HG03469 (cell line): Measurements from ENCODE around the gene DMXL2.
"Not testable (repeated sequence)": the region's sequence is repeated elsewhere in the genome, so short reads cannot be mapped to it uniquely, and the experiment has no call there.

Source experiments
- ATAC-seq: cut with Tn5 transposase; IDR thresholded peaks from one replicate; pipeline ENCODE4 v1.9.1; 2021; ENCODE audit warnings: mild to moderate bottlenecking, moderate library complexity, moderate number of reproducible peaks; ENCODE audit not compliant: unreplicated experiment

Gene DMXL2

GRCh38 chr15:51494411-51495314, 127.9 kb downstream of the DMXL2 start:
- no peak for ATAC-seq

- no peak for ATAC-seq
These were observed 128.7 kb downstream of the DMXL2 start for GRCh38 chr15:51493892-51494291.

- no peak for ATAC-seq
These were observed 130.0 kb downstream of the DMXL2 start for GRCh38 chr15:51492528-51492927.

GRCh38 chr15:51491941-51492340, 130.6 kb downstream of the DMXL2 start:
- ATAC-seq: no peak

GRCh38 chr15:51484781-51485180, 137.8 kb downstream of the DMXL2 start:
- no peak for ATAC-seq

- ATAC-seq: no peak
These were observed 138.6 kb downstream of the DMXL2 start for GRCh38 chr15:51483985-51484384.

- ATAC-seq: no peak
These were observed 139.1 kb downstream of the DMXL2 start for GRCh38 chr15:51483520-51483919.

GRCh38 chr15:51475736-51476135, 146.8 kb downstream of the DMXL2 start:
- ATAC-seq: no peak

- ATAC-seq: no peak
These were observed 152.1 kb downstream of the DMXL2 start for GRCh38 chr15:51470512-51470911.

GRCh38 chr15:51460796-51461195, 161.8 kb downstream of the DMXL2 start:
- no peak for ATAC-seq

GRCh38 chr15:51450001-51450400, 172.6 kb downstream of the DMXL2 start:
- no peak for ATAC-seq

- no peak for ATAC-seq
These were observed 173.8 kb downstream of the DMXL2 start for GRCh38 chr15:51448622-51449399.

GRCh38 chr15:51447855-51448621, 174.5 kb downstream of the DMXL2 start:
- ATAC-seq: no peak

GRCh38 chr15:51446029-51446744, 176.4 kb downstream of the DMXL2 start:
- not testable (repeated sequence) for ATAC-seq

- no peak for ATAC-seq
These were observed 177.8 kb downstream of the DMXL2 start for GRCh38 chr15:51444807-51445206.

GRCh38 chr15:51444112-51444511, 178.5 kb downstream of the DMXL2 start:
- no peak for ATAC-seq

- ATAC-seq: no peak
These were observed 179.2 kb downstream of the DMXL2 start for GRCh38 chr15:51443282-51443914.

- ATAC-seq: no peak
These were observed 184.0 kb downstream of the DMXL2 start for GRCh38 chr15:51438526-51438925.

GRCh38 chr15:51425517-51426040, 197.0 kb downstream of the DMXL2 start:
- no peak for ATAC-seq

- no peak for ATAC-seq
These were observed 197.8 kb downstream of the DMXL2 start for GRCh38 chr15:51424780-51425179.
